Transverse colon (tissue), 4 donors: Measurements from ENCODE around the gene RAB40B. TPM values are rescaled to one million over a fixed set of nuclear protein-coding genes. Genes with fewer than 3 reads are reported as not detected.

Experiments
- DNase-seq: peaks from one replicate; pipeline ENCODE4 v3.0.0-alpha.2; 2019
- H3K27ac ChIP-seq, 4 donors: fragments of 200-600 bp; sonication (generic); 2 replicates each; pipeline ENCODE4 v1.5.1; 2016 to 2018; ENCODE audit warnings: inconsistent platforms in 4 of 4
- H3K27me3 ChIP-seq: fragments of 200-600 bp; sonication (generic); 2 replicates; pipeline ENCODE4 v1.5.1; 2017; ENCODE audit warnings: inconsistent platforms
- H3K36me3 ChIP-seq, 4 donors: fragments of 200-600 bp; sonication (generic); 2 replicates each; pipeline ENCODE4 v1.5.1; 2017 to 2019; ENCODE audit warnings: inconsistent platforms in 4 of 4
- H3K4me1 ChIP-seq, 4 donors: fragments of 200-600 bp; sonication (generic); 2 replicates each; pipeline ENCODE4 v1.5.1; 2017 to 2020; ENCODE audit warnings: inconsistent platforms in 4 of 4
- H3K4me3 ChIP-seq, 4 donors: fragments of 200-600 bp; sonication (generic); 1 replicate in 1 of 4; 2 replicates in 3 of 4; pipeline versions ENCODE4 v1.5.1 to v1.6.1; 2017 to 2019; ENCODE audit warnings: inconsistent platforms in 4 of 4
- H3K9me3 ChIP-seq, 2 donors: fragments of 200-600 bp; sonication (generic); 2 replicates each; pipeline ENCODE4 v1.5.1; 2017 to 2019; ENCODE audit warnings: inconsistent platforms in 2 of 2
- EP300 ChIP-seq: sonication (generic); formaldehyde crosslinking; IDR thresholded peaks from one replicate; pipeline ENCODE4 v1.6.1; 2017; ENCODE audit warnings: antibody characterized with exemption, low read depth
- POLR2A ChIP-seq: fragments of 450-650 bp; IDR thresholded peaks from one replicate; pipeline ENCODE4 v1.6.1; 2016; ENCODE audit warnings: antibody characterized with exemption, mild to moderate bottlenecking, moderate library complexity
- POLR2AphosphoS5 ChIP-seq, 3 donors: sonication (generic); formaldehyde crosslinking; IDR thresholded peaks; one replicate each; pipeline ENCODE4 v1.6.1; 2016; ENCODE audit warnings: antibody characterized with exemption in 3 of 3
- WGBS, 2 donors: methylation state at CpG; one replicate each; pipeline ENCODE4 v1.1.5; 2018; ENCODE audit warnings: low coverage in 1 of 2; 5-methylcytosine and 5-hydroxymethylcytosine counted together
- in situ Hi-C, 4 donors: fragments of 200-750 bp; cut with MboI; loops; one replicate each; pipeline versions ENCODE4 v1.15.0 to v1.15.1; 2017; ENCODE audit warnings: low sequenced_read_pairs in 3 of 4, low pct_ligation_motif_present in 1 of 4, low pct_unique_long_range_greater_than_20kb in 1 of 4
- intact Hi-C: fragments of 100-400 bp; cut with DNase I; formaldehyde crosslinking; loops from one replicate; pipeline ENCODE4 v1.15.1; 2023; ENCODE audit warnings: low total_unique reads
- total RNA-seq, 4 donors: library from RNA; depleted of rRNA; stranded (reverse); fragments of >200 nt; gene quantifications; one replicate each; pipeline ENCODE4 v1.1.0, GENCODE V29; 2016
- TF ChIP-seq, protein P1 (sequence below), 5 experiments: fragments of 200-600 bp in 3 of 5; fragments of 450-650 bp in 2 of 5; sonication (generic) in 3 of 5; IDR thresholded peaks; 1 replicate in 2 of 5; 2 replicates in 3 of 5; pipeline ENCODE4 v1.5.1; 2016 to 2017; ENCODE audit warnings: antibody characterized with exemption in 5 of 5, inconsistent platforms in 3 of 5, mild to moderate bottlenecking in 2 of 5, moderate library complexity in 1 of 5

RAB40B gene
- total RNA-seq, 4 donors from 2014 or later, result 26.5 to 83.0 (median 59.6) TPM

DNA sequence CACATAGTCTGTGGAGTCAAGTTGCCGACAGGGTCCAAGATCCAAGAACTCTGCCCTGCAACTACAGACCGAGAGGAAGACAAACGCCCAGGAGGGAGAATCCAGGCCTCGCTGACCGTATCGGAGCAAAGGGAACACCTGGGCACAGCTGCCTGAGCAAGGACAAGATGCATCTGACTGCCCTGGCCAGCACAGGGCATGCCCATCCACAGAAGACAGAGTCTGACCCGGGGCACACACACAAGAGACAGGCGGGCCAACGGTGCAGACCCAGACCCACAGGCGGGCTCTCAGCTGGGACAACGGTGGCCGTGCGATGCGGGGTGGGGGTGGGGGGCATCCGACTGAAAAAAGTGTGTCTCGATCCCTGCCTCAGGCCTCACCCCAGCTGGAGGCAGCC is 6.2 kb downstream of the RAB40B start:
- in situ Hi-C loops, result no loop called here
- no peak for TF ChIP-seq POLR2A
- no peak for TF ChIP-seq EP300
- TF ChIP-seq, protein P1, sequence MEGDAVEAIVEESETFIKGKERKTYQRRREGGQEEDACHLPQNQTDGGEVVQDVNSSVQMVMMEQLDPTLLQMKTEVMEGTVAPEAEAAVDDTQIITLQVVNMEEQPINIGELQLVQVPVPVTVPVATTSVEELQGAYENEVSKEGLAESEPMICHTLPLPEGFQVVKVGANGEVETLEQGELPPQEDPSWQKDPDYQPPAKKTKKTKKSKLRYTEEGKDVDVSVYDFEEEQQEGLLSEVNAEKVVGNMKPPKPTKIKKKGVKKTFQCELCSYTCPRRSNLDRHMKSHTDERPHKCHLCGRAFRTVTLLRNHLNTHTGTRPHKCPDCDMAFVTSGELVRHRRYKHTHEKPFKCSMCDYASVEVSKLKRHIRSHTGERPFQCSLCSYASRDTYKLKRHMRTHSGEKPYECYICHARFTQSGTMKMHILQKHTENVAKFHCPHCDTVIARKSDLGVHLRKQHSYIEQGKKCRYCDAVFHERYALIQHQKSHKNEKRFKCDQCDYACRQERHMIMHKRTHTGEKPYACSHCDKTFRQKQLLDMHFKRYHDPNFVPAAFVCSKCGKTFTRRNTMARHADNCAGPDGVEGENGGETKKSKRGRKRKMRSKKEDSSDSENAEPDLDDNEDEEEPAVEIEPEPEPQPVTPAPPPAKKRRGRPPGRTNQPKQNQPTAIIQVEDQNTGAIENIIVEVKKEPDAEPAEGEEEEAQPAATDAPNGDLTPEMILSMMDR (IDR thresholded peaks at IDR 0.05), result no peak
- TF ChIP-seq POLR2AphosphoS5 (IDR thresholded peaks at IDR 0.05), result no peak
- Histone ChIP-seq H3K27ac (no peak overlapping the region), H3K4me1 (peaks cover 5 to 6% (median 6%) of the 10 kb centered on the region in 4 donors), H3K9me3 (peaks cover 0 to 6% of the 10 kb centered on the region in 2 donors), H3K36me3 (no peaks in the 10 kb centered on the region), H3K4me3 (no peak overlapping the region), H3K27me3 (no peaks in the 10 kb centered on the region)
- no peak for DNase-seq
- intact Hi-C loops, result no loop called here
- 92% methylated on average over 15 of the region's 16 CpGs; no CpG with 5 or more reads in 1 of the 2 donors for WGBS, 2 donors

GRCh38 chr17:82691714-82692113 is 6.8 kb downstream of the RAB40B start:
- DNase-seq, result no peak
- no peak overlapping the region for H3K4me3 ChIP-seq
- peaks cover 0 to under 1% (median under 1%) of the 10 kb centered on the region in 4 donors for H3K4me1 ChIP-seq
- TF ChIP-seq POLR2A, result no peak
- TF ChIP-seq EP300, result no peak
- TF ChIP-seq, protein P1 (IDR thresholded peaks at IDR 0.05), result no peak
- TF ChIP-seq POLR2AphosphoS5 (IDR thresholded peaks at IDR 0.05), result no peak
- H3K27me3 ChIP-seq, result no peaks in the 10 kb centered on the region
- WGBS, 2 donors, result 90 to 92% methylated on average over 7 to 15 of the region's 17 CpGs
- no peaks in the 10 kb centered on the region for H3K36me3 ChIP-seq
- in situ Hi-C loops, result no loop called here
- no peak overlapping the region for H3K27ac ChIP-seq
- peaks cover 0 to 6% of the 10 kb centered on the region in 2 donors for H3K9me3 ChIP-seq
- intact Hi-C loops, result no loop called here

DNA sequence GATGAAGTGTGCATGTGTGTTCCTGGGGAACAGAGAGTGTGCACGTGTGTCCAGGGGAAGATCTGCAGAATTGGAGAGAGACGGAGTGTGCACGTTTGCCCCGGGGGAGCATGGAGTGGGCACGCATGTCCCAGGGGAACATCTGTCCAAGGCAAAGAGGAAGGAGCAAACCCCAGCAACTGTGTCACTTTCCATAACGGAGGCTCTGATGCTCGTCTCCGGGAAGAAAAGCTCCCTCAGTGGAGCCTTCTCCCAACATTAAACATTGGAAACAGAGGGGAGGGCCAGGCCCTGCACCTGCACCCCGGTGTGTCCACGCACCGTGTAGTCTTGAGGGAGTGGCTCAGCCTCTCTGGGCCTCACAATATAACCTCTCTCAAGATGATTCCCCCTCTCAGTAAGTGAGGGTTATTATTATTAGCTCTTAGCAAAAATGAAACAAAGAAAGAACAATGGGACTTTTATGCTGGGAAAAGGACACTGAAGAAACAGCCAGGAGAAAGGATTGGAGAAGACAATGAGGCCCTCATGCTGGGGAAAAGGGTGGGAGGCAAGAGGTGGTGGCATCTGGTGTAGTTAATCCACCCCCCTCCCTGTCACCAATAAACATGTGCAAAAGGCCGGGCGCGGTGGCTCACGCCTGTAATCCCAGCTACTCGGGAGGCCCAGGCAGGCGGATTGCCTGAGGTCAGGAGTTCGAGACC is 7.6 kb downstream of the RAB40B start:
- 61 to 80% methylated on average over 4 to 18 of the region's 18 CpGs for WGBS, 2 donors
- Histone ChIP-seq H3K9me3 (peaks cover 0 to 6% of the 10 kb centered on the region in 2 donors), H3K36me3 (no peaks in the 10 kb centered on the region), H3K27ac (no peak overlapping the region), H3K27me3 (no peaks in the 10 kb centered on the region), H3K4me1 (no peaks in the 10 kb centered on the region), H3K4me3 (no peak overlapping the region)
- in situ Hi-C loops, result no loop called here
- intact Hi-C loops, result no loop called here
- no peak for DNase-seq
- TF ChIP-seq EP300 (no peak), POLR2A (no peak), POLR2AphosphoS5 (IDR thresholded peaks at IDR 0.05) (no peak)
- TF ChIP-seq, protein P1 (IDR thresholded peaks at IDR 0.05), result no peak

GRCh38 chr17:82689077-82689476 is 9.4 kb downstream of the RAB40B start:
- Histone ChIP-seq H3K27me3 (no peaks in the 10 kb centered on the region), H3K4me3 (no peak overlapping the region), H3K36me3 (no peaks in the 10 kb centered on the region), H3K27ac (no peak overlapping the region), H3K4me1 (peaks cover 0 to 12% (median 5%) of the 10 kb centered on the region in 4 donors), H3K9me3 (no peaks in the 10 kb centered on the region)
- intact Hi-C loops, result no loop called here
- 78% methylated on average over 8 of the region's 8 CpGs; no CpG with 5 or more reads in 1 of the 2 donors for WGBS, 2 donors
- TF ChIP-seq EP300 (no peak), POLR2AphosphoS5 (IDR thresholded peaks at IDR 0.05) (no peak), POLR2A (no peak)
- TF ChIP-seq, protein P1 (IDR thresholded peaks at IDR 0.05), result no peak
- no peak for DNase-seq
- in situ Hi-C loops, result no loop called here
